GM12878 (cell line): ENCODE measurements around the gene TMEM168. TPM values are rescaled to one million over a fixed set of nuclear protein-coding genes. Genes with fewer than 3 reads are reported as not detected.
A peak's percentile ranks its signal among the peaks of the same experiment; 100 is the strongest.

Source experiments
- BCL11A ChIP-seq: IDR thresholded peaks from 2 replicates; pipeline ENCODE4 v1.6.1; 2011; ENCODE audit warnings: low read depth, low read length
- CREB1 ChIP-seq: IDR thresholded peaks from 2 replicates; pipeline ENCODE4 v1.6.1; 2012; ENCODE audit warnings: low read depth, mild to moderate bottlenecking, inconsistent platforms
- CREM ChIP-seq: IDR thresholded peaks from 2 replicates; pipeline ENCODE4 v1.6.1; 2014; ENCODE audit warnings: antibody characterized with exemption, low read depth
- DPF2 ChIP-seq: fragments of 450-650 bp; IDR thresholded peaks from 2 replicates; pipeline ENCODE4 v1.6.1; 2017; ENCODE audit warnings: mild to moderate bottlenecking
- EP300 ChIP-seq, 2 experiments: fragments of 150-350 bp in 1 of 2; IDR thresholded peaks; 2 replicates each; pipeline ENCODE4 v1.6.1; 2011 to 2012; ENCODE audit warnings: low read depth in 2 of 2, low read length in 2 of 2, borderline replicate concordance in 1 of 2, improper control_type of control experiment in 1 of 2, inconsistent platforms in 1 of 2; ENCODE audit not compliant: control insufficient read depth in 1 of 2
- EZH2 ChIP-seq: IDR thresholded peaks from 2 replicates; pipeline ENCODE4 v1.6.1; 2012; ENCODE audit warnings: low read depth, mild to moderate bottlenecking, control low read depth, inconsistent platforms, low read length, borderline replicate concordance; ENCODE audit not compliant: control insufficient read depth
- HCFC1 ChIP-seq: fragments of 150-350 bp; IDR thresholded peaks from 2 replicates; pipeline ENCODE4 v1.6.1; 2014; ENCODE audit warnings: low read length
- HDAC6 ChIP-seq: fragments of 200-600 bp; sonication (generic); IDR thresholded peaks from one replicate; pipeline ENCODE4 v1.8.0; 2017; ENCODE audit warnings: antibody characterized with exemption; ENCODE audit not compliant: unreplicated experiment
- NBN ChIP-seq: fragments of 450-650 bp; IDR thresholded peaks from 2 replicates; pipeline ENCODE4 v1.6.1; 2016
- NR2C1 ChIP-seq: fragments of 450-650 bp; IDR thresholded peaks from 2 replicates; pipeline ENCODE4 v1.6.1; 2017; ENCODE audit warnings: antibody characterized with exemption, mild to moderate bottlenecking, moderate library complexity
- PAX8 ChIP-seq: fragments of 450-650 bp; IDR thresholded peaks from 2 replicates; pipeline ENCODE4 v1.6.1; 2017; ENCODE audit warnings: mild to moderate bottlenecking, moderate library complexity
- POLR2A ChIP-seq: IDR thresholded peaks from 2 replicates; pipeline ENCODE4 v1.6.1; 2011; ENCODE audit warnings: low read depth, mild to moderate bottlenecking, low read length
- POU2F2 ChIP-seq: IDR thresholded peaks from 3 replicates; pipeline ENCODE4 v1.6.1; 2011; ENCODE audit warnings: low read depth, mild to moderate bottlenecking, low read length, borderline replicate concordance
- RAD51 ChIP-seq: fragments of 450-650 bp; IDR thresholded peaks from 2 replicates; pipeline ENCODE4 v1.6.1; 2016; ENCODE audit warnings: moderate library complexity, mild to moderate bottlenecking, inconsistent platforms
- SMAD1 ChIP-seq: fragments of 450-650 bp; IDR thresholded peaks from 2 replicates; pipeline ENCODE4 v1.6.1; 2018; ENCODE audit warnings: mild to moderate bottlenecking, low read depth; ENCODE audit not compliant: partially characterized antibody
- ZNF217 ChIP-seq: fragments of 450-650 bp; IDR thresholded peaks from 2 replicates; pipeline ENCODE4 v1.6.1; 2017; ENCODE audit warnings: antibody characterized with exemption, mild to moderate bottlenecking
- ZNF274 ChIP-seq: IDR thresholded peaks from one replicate; pipeline ENCODE4 v1.8.0; 2011; ENCODE audit not compliant: insufficient read length, insufficient read depth
- ZZZ3 ChIP-seq: IDR thresholded peaks from 2 replicates; pipeline ENCODE4 v1.6.1; 2011; ENCODE audit warnings: low read depth; ENCODE audit not compliant: control insufficient read depth, insufficient read length
- polyA plus RNA-seq, 11 experiments: library from polyadenylated mRNA; depleted of rRNA in 4 of 11; unstranded in 6 of 11; stranded (reverse) in 5 of 11; fragments of >200 nt; fragmentation: Nextera tagmentation in 4 of 11; fragmentation: Illumina TruSeq in 1 of 11; extraction: Ambion mirVana in 4 of 11; extraction: Trizol in 1 of 11; gene quantifications; 1 replicate in 1 of 11; 2 replicates in 10 of 11; pipeline versions ENCODE4 v1.2.1 to v1.2.3, GENCODE V29; 2011 to 2016; ENCODE audit warnings: inconsistent platforms in 2 of 11, missing spikeins in 2 of 11, low read depth in 1 of 11
- total RNA-seq, 4 experiments: library from RNA; depleted of rRNA in 3 of 4; stranded (reverse); fragments of >200 nt in 3 of 4; fragmentation: Illumina TruSeq in 1 of 4; extraction: Trizol in 1 of 4; gene quantifications; 2 replicates each; pipeline versions ENCODE4 v1.2.1 to v1.2.3, GENCODE V29; 2013 to 2021
- TF ChIP-seq, protein P1 (sequence below): IDR thresholded peaks from 2 replicates; pipeline ENCODE4 v1.6.1; 2012; ENCODE audit warnings: low read depth, low read length, improper control_type of control experiment
- TF ChIP-seq, protein P2 (sequence below): fragments of 450-650 bp; formaldehyde crosslinking; IDR thresholded peaks from 2 replicates; pipeline ENCODE4 v1.4.0; 2022; ENCODE audit warnings: mild to moderate bottlenecking, moderate library complexity
- TF ChIP-seq, protein P3 (sequence below): IDR thresholded peaks from 2 replicates; pipeline ENCODE4 v1.6.1; 2011; ENCODE audit warnings: mild to moderate bottlenecking, low read depth, low read length, moderate library complexity; ENCODE audit not compliant: insufficient replicate concordance
- TF ChIP-seq, protein P4 (sequence below): fragments of 450-650 bp; formaldehyde crosslinking; IDR thresholded peaks from 2 replicates; pipeline ENCODE4 v1.5.0; 2022; ENCODE audit warnings: mild to moderate bottlenecking, missing genetic modification characterization

TMEM168 gene
- total and polyA plus RNA-seq, 10 of the 15 experiments (the other 5 are each of a cell fraction or from before 2014, with no cell fraction given): 9.1 to 44.2 (median 19.8) TPM

DNA sequence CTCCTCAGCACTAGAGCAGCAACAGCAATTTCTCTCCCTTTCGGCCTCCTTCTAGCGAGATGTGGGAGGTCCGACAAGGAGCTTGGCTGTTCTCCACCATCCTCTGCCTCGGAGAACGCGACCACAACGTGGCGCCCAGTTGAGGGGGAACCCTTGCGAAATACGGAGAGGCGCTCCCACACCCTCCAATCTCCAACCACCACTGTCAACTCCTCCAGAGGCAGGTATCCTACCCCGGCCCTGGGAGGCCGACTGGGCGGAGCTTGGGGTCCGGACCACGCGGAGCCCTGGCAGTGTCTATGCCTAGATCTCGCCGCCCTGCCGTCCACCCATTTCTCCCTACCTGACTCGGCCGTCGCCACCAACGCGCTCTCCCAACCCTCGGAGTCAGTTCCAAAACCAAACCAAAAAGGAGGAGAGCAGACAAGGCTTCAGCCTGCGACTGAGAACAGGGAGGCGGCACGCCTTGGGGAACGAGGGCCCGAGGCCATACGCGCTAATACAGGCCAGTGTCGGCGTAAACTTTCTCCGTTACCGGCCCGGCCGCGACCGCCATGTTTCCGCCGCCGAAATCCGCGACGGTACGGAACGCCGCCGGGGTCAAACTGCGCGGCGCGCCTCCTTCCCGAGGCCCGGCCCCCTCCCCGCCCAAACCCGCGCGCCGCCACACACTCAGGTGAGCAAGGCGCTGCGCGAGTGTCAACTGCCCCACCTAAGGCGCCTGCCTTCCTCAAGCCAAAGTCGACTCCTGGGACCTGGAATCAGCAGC lies at the start of gene TMEM168 (continued):
- TF ChIP-seq, protein P1, sequence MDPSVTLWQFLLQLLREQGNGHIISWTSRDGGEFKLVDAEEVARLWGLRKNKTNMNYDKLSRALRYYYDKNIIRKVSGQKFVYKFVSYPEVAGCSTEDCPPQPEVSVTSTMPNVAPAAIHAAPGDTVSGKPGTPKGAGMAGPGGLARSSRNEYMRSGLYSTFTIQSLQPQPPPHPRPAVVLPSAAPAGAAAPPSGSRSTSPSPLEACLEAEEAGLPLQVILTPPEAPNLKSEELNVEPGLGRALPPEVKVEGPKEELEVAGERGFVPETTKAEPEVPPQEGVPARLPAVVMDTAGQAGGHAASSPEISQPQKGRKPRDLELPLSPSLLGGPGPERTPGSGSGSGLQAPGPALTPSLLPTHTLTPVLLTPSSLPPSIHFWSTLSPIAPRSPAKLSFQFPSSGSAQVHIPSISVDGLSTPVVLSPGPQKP: no peak
- TF ChIP-seq EZH2 (no peak), HDAC6 (no peak), ZNF274 (no peak), NR2C1 (peak; percentile 8; the same call in 1 of the 2 replicates), RAD51 (no peak), HCFC1 (no peak; the same call in 1 of the 2 replicates), EP300 (IDR thresholded peaks at IDR 0.05; ENCODE audit: borderline replicate concordance in 1 of 2, control insufficient read depth in 1 of 2, low read depth in 2 of 2, low read length in 2 of 2) (no peak), PAX8 (no peak), POLR2A (peak; percentile 97), ZNF217 (0 out of 2 replicates have a peak, but pooled peaks have one; percentile 34), NBN (0 out of 2 replicates have a peak, but pooled peaks have one; percentile 82), BCL11A (no peak), ZZZ3 (no peak), POU2F2 (no peak), CREM (0 out of 2 replicates have a peak, but pooled peaks have one; percentile 17), CREB1 (0 out of 2 replicates have a peak, but pooled peaks have one; percentile 26), DPF2 (peak; percentile 93), SMAD1 (no peak)
- TF ChIP-seq, protein P2, sequence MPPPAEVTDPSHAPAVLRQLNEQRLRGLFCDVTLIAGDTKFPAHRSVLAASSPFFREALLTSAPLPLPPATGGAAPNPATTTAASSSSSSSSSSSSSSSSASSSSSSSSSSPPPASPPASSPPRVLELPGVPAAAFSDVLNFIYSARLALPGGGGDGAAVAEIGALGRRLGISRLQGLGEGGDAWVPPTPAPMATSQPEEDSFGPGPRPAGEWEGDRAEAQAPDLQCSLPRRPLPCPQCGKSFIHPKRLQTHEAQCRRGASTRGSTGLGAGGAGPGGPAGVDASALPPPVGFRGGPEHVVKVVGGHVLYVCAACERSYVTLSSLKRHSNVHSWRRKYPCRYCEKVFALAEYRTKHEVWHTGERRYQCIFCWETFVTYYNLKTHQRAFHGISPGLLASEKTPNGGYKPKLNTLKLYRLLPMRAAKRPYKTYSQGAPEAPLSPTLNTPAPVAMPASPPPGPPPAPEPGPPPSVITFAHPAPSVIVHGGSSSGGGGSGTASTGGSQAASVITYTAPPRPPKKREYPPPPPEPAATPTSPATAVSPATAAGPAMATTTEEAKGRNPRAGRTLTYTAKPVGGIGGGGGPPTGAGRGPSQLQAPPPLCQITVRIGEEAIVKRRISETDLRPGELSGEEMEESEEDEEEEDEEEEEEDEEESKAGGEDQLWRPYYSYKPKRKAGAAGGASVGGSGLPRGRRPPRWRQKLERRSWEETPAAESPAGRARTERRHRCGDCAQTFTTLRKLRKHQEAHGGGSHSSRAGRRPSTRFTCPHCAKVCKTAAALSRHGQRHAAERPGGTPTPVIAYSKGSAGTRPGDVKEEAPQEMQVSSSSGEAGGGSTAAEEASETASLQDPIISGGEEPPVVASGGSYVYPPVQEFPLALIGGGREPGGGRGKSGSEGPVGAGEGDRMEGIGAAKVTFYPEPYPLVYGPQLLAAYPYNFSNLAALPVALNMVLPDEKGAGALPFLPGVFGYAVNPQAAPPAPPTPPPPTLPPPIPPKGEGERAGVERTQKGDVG (CRISPR knock-in tag): no peak
- TF ChIP-seq, protein P3, sequence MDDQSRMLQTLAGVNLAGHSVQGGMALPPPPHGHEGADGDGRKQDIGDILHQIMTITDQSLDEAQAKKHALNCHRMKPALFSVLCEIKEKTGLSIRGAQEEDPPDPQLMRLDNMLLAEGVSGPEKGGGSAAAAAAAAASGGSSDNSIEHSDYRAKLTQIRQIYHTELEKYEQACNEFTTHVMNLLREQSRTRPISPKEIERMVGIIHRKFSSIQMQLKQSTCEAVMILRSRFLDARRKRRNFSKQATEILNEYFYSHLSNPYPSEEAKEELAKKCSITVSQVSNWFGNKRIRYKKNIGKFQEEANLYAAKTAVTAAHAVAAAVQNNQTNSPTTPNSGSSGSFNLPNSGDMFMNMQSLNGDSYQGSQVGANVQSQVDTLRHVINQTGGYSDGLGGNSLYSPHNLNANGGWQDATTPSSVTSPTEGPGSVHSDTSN: no peak
- TF ChIP-seq, protein P4, sequence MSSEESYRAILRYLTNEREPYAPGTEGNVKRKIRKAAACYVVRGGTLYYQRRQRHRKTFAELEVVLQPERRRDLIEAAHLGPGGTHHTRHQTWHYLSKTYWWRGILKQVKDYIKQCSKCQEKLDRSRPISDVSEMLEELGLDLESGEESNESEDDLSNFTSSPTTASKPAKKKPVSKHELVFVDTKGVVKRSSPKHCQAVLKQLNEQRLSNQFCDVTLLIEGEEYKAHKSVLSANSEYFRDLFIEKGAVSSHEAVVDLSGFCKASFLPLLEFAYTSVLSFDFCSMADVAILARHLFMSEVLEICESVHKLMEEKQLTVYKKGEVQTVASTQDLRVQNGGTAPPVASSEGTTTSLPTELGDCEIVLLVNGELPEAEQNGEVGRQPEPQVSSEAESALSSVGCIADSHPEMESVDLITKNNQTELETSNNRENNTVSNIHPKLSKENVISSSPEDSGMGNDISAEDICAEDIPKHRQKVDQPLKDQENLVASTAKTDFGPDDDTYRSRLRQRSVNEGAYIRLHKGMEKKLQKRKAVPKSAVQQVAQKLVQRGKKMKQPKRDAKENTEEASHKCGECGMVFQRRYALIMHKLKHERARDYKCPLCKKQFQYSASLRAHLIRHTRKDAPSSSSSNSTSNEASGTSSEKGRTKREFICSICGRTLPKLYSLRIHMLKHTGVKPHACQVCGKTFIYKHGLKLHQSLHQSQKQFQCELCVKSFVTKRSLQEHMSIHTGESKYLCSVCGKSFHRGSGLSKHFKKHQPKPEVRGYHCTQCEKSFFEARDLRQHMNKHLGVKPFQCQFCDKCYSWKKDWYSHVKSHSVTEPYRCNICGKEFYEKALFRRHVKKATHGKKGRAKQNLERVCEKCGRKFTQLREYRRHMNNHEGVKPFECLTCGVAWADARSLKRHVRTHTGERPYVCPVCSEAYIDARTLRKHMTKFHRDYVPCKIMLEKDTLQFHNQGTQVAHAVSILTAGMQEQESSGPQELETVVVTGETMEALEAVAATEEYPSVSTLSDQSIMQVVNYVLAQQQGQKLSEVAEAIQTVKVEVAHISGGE (CRISPR knock-in tag): no peak
